DMS79 treated with DMSO at 0.1 percent for 48 hours (cell line): ENCODE results near the gene FBXL7.

ENCODE experiments used
- DNase-seq: peaks from one replicate; lab custom pipeline; 2025; lab: John Stamatoyannopoulos, UW

FBXL7 gene

DNA sequence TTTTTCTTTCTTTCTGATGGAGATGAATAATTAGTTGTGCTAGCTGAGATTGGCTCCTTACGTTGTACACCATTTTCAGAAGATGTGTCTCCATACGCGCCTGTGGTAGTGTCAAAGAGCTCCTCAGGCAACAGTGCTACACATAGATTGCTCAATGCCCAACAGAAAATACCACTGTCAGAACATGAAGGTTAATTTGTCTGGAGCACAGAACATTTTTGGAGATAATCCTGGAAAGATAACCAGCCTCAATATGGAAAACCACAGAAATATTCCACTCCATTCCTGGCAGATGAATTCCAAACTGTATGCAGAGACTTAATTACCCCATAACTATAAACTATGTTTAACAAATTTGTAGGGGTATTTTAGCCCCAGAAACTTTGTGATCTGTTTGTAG lies 446.0 kb downstream of the FBXL7 start:
- DNase-seq = no peak

DNA sequence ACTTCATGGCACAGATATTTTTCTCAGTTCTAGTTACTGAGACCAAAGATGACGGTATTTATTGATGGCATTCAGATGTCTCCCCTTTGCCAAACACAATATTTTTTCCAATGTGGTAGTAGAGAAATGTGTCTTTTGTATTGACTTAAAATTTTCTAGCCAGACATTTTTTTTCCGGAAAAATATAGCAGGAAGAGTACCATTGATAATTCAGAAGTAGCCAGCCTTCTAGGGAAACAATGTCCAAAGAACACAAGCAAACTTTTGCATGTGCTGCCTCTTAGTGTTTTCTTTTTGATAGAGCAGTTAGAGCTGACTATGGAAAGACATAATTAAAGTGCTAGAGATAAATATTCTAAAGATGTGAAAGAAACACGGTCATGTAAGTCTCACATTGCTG lies 448.2 kb downstream of the FBXL7 start:
- no peak for DNase-seq

DNA sequence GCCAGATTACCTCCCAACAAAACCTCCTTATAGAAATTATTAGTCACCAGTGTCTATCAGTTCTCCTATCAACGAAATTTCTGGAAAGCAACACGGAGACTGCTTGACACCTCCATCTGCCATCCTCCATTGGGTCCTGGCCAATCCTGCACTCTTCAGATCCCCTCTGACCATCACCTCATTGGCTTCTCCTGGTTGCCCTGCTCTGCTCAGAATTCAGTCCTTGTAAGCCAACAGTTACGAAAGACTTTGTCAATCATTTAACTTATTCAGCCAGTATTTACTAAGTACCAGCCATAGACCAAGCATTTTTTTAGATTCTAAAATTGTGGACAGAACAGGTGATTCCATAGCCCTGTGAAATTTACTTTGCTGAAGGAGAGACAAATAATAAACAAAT lies 451.1 kb downstream of the FBXL7 start:
- DNase-seq = no peak

GRCh38 chr5:15951550-15951949 lies 451.6 kb downstream of the FBXL7 start:
- no peak for DNase-seq

DNA sequence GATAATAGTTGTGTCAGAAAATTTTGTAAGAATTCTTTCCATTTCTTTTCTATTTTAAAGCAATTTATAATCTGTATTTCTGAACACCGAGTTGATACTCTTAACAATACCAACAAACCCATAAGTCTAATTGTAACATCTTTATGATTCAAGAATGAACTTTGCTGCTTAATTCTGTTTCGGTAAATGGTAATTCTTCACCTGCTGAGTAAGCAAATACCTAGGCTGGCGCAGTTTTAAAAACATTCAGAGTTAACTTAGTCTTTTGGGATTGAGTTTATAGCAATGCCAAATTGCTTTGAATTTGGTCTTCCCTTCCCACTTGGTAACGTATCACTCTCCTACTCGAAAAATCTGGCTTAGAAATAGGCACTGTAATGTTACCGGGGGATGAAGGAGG lies 456.6 kb downstream of the FBXL7 start:
- no peak for DNase-seq

DNA sequence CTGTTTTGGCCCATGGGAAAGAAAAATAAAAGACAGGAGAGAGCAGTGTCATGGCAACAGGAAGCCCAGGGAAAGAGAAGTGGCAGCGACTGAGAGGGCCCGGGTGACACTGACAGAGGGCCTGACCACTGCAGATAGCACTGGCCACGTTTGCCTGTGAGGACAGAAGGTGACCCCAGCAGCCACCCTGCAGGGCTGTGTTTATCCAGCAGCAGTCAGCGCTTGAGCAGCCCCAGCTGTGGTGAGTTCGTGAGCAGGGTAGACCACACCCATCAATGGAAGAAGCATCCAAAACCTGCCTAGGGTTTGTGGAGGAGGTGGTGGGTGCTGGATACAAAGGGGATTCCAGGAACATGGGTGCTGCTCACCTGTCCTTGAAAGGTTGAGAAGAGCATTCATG lies 457.1 kb downstream of the FBXL7 start:
- no peak for DNase-seq

- DNase-seq = no peak
Observed at GRCh38 chr5:15959370-15960164, 459.6 kb downstream of the FBXL7 start.

GRCh38 chr5:15966066-15966640 lies 466.2 kb downstream of the FBXL7 start:
- DNase-seq = no peak

DNA sequence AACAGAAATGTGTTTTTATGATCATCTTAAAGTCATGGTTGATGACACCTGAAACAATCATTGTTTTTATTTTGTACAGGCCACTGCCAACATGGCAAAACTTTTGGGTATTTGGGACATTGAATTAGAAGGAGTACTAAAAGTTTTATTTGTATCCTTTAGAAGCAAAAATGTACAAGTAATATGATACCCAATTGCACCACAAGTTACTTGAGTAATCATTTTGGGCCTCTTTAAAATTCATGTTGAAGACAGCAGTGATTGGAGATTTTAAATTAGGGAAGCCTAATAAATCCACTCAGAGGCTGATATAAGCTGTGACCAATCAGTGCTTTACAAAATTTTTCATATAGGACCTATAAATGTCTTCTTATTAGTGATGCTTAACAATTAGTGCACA lies 466.7 kb downstream of the FBXL7 start:
- no peak for DNase-seq

- DNase-seq = no peak
Observed at GRCh38 chr5:15968993-15969392, 469.0 kb downstream of the FBXL7 start.

- no peak for DNase-seq
Observed at GRCh38 chr5:15977851-15978250, 477.9 kb downstream of the FBXL7 start.

DNA sequence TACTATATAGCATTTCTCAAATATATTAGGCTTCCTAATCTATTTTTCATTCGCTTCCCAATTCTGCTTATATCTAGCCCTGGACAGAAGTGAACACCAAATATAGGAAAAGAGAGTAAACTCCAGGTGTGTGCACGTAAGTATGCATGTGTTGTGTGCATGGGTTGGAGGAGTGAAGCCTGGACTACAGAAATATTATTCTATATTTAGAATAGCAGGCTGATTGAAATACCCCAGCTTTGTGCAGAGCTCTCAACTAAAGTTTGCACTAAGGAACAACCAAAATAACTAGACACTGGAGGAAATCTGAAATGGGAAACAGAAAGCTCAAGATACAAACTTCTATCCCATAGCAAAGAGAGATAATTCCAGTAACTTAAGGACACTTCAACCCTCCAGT lies 480.9 kb downstream of the FBXL7 start:
- no peak for DNase-seq

DNA sequence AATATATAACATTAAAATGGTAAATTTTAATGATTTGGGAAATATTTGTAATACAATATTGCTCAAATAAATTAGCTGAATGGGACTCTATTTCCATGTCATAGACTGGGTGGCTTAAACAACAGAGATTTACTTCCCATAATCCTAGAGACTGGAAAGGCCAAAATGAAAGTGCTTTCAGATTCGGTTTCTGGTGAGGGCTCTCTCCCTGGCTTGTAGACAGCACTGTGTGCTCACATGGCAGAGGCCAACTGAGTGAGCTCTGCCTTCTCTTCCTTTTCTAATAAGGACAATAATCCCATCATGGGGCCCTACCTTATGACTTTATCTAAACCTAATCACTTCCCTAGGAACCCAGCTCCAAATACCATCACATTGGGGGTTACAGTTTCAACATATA lies 483.4 kb downstream of the FBXL7 start:
- DNase-seq = no peak
